ENCODE measurements around the gene SLC35F1. TPM values are rescaled to one million over a fixed set of nuclear protein-coding genes. Genes with fewer than 3 reads are reported as not detected.

The SLC35F1 gene
- polyA plus RNA-seq, 3 donors from 2014 or later = not detected

- Mint-ChIP-seq H3K9me3 (no peaks in the 10 kb centered on the region), H3K27ac (no peak overlapping the region), H3K4me3 (no peak overlapping the region), H3K36me3 (no peaks in the 10 kb centered on the region), H3K4me1 (peaks cover 6 to 8% of the 10 kb centered on the region in 2 donors), H3K27me3 (ENCODE audit: low read depth in 3 of 3) (peaks cover 2 to 18% (median 15%) of the 10 kb centered on the region in 3 donors)
- no peak for DNase-seq
Observed at GRCh38 chr6:117911660-117912059, 4.6 kb downstream of the SLC35F1 start.

DNA sequence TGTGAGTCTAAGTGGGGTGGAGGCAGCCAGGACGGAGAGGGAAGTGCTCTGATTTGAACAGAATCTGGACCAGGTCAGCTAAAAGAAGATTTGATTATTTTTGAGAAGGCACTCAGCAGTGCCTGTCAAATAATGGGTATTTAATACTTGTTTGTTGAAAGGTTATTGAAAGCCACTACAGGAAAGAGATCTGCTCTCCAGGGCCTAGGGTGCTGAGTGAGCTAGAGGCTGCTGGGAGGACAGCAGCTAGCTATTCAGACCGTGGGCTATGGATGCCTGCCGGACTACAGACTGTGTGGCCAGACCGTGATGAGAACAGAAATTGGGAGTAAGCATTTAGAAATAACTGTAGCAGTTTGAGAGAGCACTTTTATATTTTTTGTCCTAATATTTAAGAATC is 8.8 kb downstream of the SLC35F1 start:
- DNase-seq = no peak
- peaks cover 2 to 7% (median 4%) of the 10 kb centered on the region in 3 donors for H3K27me3 Mint-ChIP-seq (ENCODE audit: low read depth in 3 of 3)
- no peaks in the 10 kb centered on the region for H3K4me1 Mint-ChIP-seq
- H3K27ac Mint-ChIP-seq = no peak overlapping the region
- no peak overlapping the region for H3K4me3 Mint-ChIP-seq
- peaks cover 0 to 1% (median 0%) of the 10 kb centered on the region in 6 donors for H3K9me3 Mint-ChIP-seq
- no peaks in the 10 kb centered on the region for H3K36me3 Mint-ChIP-seq

- Mint-ChIP-seq H3K36me3 (no peaks in the 10 kb centered on the region), H3K27ac (no peak overlapping the region), H3K27me3 (ENCODE audit: low read depth in 3 of 3) (peaks cover 4 to 8% (median 7%) of the 10 kb centered on the region in 3 donors)
Observed at GRCh38 chr6:117916483-117916882, 9.4 kb downstream of the SLC35F1 start.

DNA sequence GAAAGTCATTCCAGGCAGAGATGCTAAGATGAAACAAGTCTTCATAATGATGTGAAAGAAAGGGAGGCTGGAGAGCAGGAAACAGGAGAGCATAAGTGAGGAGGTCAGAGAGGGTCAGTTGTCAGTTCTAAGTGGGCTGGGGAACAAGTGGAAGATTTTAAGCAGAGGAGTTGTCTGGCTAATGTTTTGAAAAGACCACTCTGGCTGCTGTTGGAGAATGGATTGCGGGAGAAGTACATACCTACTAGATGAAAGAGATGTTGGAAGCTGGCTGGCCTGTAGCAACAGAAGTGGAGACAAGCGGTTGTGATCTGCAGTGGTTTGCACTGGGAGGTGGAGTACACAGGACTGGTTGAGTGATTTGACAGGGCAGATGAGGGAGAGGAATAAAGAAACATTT is 10.1 kb downstream of the SLC35F1 start:
- no peak overlapping the region for H3K4me3 Mint-ChIP-seq
- H3K27ac Mint-ChIP-seq = no peak overlapping the region
- no peaks in the 10 kb centered on the region for H3K36me3 Mint-ChIP-seq
- peaks cover 0 to 5% (median 0%) of the 10 kb centered on the region in 6 donors for H3K9me3 Mint-ChIP-seq
- H3K4me1 Mint-ChIP-seq = no peaks in the 10 kb centered on the region
- DNase-seq = no peak
- peaks cover 3 to 7% (median 4%) of the 10 kb centered on the region in 3 donors for H3K27me3 Mint-ChIP-seq (ENCODE audit: low read depth in 3 of 3)

More at GRCh38 chr6:117916483-117916882, 9.4 kb downstream of the SLC35F1 start:
- DNase-seq = no peak
- H3K9me3 Mint-ChIP-seq = peaks cover 0 to 5% (median 0%) of the 10 kb centered on the region in 6 donors
- H3K4me1 Mint-ChIP-seq = no peaks in the 10 kb centered on the region
- no peak overlapping the region for H3K4me3 Mint-ChIP-seq

- Mint-ChIP-seq H3K4me1 (no peaks in the 10 kb centered on the region), H3K9me3 (peaks cover 0 to 5% (median 0%) of the 10 kb centered on the region in 6 donors), H3K27ac (no peak overlapping the region), H3K4me3 (no peak overlapping the region), H3K27me3 (ENCODE audit: low read depth in 3 of 3) (peaks cover 2 to 7% (median 2%) of the 10 kb centered on the region in 3 donors), H3K36me3 (no peaks in the 10 kb centered on the region)
- no peak for DNase-seq
Observed at GRCh38 chr6:117918454-117918853, 11.4 kb downstream of the SLC35F1 start.

- H3K27me3 Mint-ChIP-seq (ENCODE audit: low read depth in 3 of 3) = peaks cover 2 to 7% (median 2%) of the 10 kb centered on the region in 3 donors
- no peaks in the 10 kb centered on the region for H3K4me1 Mint-ChIP-seq
- no peak for DNase-seq
- H3K36me3 Mint-ChIP-seq = no peaks in the 10 kb centered on the region
- peaks cover 0 to 5% (median 0%) of the 10 kb centered on the region in 6 donors for H3K9me3 Mint-ChIP-seq
- H3K4me3 Mint-ChIP-seq = no peak overlapping the region
- no peak overlapping the region for H3K27ac Mint-ChIP-seq
Observed at GRCh38 chr6:117919275-117919674, 12.2 kb downstream of the SLC35F1 start.

- no peak overlapping the region for H3K27ac Mint-ChIP-seq
- peaks cover 0 to 5% (median 0%) of the 10 kb centered on the region in 6 donors for H3K9me3 Mint-ChIP-seq
- no peak overlapping the region for H3K4me3 Mint-ChIP-seq
- no peaks in the 10 kb centered on the region for H3K4me1 Mint-ChIP-seq
- DNase-seq = no peak
- no peaks in the 10 kb centered on the region for H3K36me3 Mint-ChIP-seq
- H3K27me3 Mint-ChIP-seq (ENCODE audit: low read depth in 3 of 3) = peaks cover 2 to 7% (median 2%) of the 10 kb centered on the region in 3 donors
Observed at GRCh38 chr6:117919775-117920729, 13.0 kb downstream of the SLC35F1 start.

GRCh38 chr6:117924690-117925089 is 17.6 kb downstream of the SLC35F1 start:
- peaks cover 10 to 31% (median 16%) of the 10 kb centered on the region in 6 donors for H3K9me3 Mint-ChIP-seq
- peaks cover 0 to 4% (median 0%) of the 10 kb centered on the region in 3 donors for H3K36me3 Mint-ChIP-seq
- H3K27me3 Mint-ChIP-seq (ENCODE audit: low read depth in 3 of 3) = peaks cover 2 to 11% (median 4%) of the 10 kb centered on the region in 3 donors
- H3K4me3 Mint-ChIP-seq = no peak overlapping the region
- H3K27ac Mint-ChIP-seq = no peak overlapping the region
- H3K4me1 Mint-ChIP-seq = no peaks in the 10 kb centered on the region
- no peak for DNase-seq

DNA sequence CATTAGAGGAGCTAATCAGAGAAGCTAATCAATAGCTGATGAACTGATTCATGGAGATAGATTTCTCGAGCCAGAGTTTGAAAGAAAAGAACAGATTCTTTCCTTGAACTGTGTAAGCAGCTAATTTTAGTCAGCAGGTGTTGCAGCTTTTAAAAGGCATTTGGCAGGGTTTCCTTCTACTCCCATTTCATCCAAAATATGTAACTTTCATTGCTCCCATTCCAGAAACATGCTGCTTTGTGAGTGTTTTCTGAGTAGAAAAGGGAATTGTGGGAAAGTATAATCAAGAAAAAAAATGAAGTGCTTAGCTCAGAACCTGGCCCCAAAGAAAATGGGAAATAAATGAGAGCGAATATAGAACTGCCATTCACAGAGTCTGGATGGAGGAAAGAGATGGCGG is 20.8 kb downstream of the SLC35F1 start:
- peaks cover 12 to 36% (median 17%) of the 10 kb centered on the region in 6 donors for H3K9me3 Mint-ChIP-seq
- H3K27me3 Mint-ChIP-seq (ENCODE audit: low read depth in 3 of 3) = peaks cover 4 to 6% (median 4%) of the 10 kb centered on the region in 3 donors
- H3K4me3 Mint-ChIP-seq = no peak overlapping the region
- H3K27ac Mint-ChIP-seq = no peak overlapping the region
- H3K4me1 Mint-ChIP-seq = no peaks in the 10 kb centered on the region
- no peak for DNase-seq
- H3K36me3 Mint-ChIP-seq = peaks cover 0 to 4% (median 0%) of the 10 kb centered on the region in 3 donors

GRCh38 chr6:117928833-117929232 is 21.8 kb downstream of the SLC35F1 start:
- H3K27ac Mint-ChIP-seq = no peak overlapping the region
- H3K4me1 Mint-ChIP-seq = no peaks in the 10 kb centered on the region
- H3K36me3 Mint-ChIP-seq = peaks cover 0 to 4% (median 0%) of the 10 kb centered on the region in 3 donors
- no peak overlapping the region for H3K4me3 Mint-ChIP-seq
- peaks cover 12 to 36% (median 18%) of the 10 kb centered on the region in 6 donors for H3K9me3 Mint-ChIP-seq
- peaks cover 4 to 6% (median 4%) of the 10 kb centered on the region in 3 donors for H3K27me3 Mint-ChIP-seq (ENCODE audit: low read depth in 3 of 3)
- DNase-seq = no peak

DNA sequence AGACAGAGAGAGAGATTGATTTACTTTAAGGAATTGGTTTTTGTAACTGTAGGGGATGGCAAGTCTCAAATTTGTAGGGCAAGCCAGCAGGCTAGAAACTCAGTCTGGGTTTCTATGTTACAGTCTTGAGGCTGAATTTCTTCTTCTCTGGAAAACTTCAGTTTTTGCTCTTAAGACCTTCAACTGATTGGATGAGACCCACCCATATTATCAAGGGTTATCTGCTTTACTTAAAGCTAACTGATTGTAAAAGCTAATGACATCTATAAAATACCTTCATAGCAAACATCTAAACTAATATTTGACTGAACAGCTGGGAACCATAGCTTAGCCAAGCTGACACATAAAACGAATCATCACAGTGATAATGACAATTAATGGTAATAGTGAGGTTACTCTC is 22.4 kb downstream of the SLC35F1 start:
- peaks cover 4 to 6% (median 4%) of the 10 kb centered on the region in 3 donors for H3K27me3 Mint-ChIP-seq (ENCODE audit: low read depth in 3 of 3)
- H3K36me3 Mint-ChIP-seq = peaks cover 0 to 4% (median 0%) of the 10 kb centered on the region in 3 donors

DNA sequence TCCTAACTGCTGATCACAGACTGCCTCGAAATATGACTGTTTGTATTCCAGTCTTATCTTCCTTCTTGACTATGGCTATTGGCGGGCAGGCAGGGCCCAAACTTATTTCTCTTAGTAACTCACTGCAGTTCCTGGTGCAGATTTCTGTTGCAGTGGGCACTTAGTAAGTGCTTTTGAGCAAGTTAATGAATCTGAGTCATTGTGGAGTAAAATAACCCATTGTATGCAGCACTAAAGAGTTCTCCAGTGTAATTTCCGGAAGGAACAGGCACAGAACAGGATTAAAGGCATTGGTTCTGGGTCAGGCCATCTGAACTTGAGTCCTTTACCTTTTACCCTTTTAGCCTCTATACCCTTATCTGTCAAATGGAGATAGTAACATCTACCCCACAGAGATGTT is 23.6 kb downstream of the SLC35F1 start:
- Mint-ChIP-seq H3K27ac (no peak overlapping the region), H3K27me3 (ENCODE audit: low read depth in 3 of 3) (peaks cover 4 to 6% (median 4%) of the 10 kb centered on the region in 3 donors), H3K36me3 (peaks cover 0 to 4% (median 0%) of the 10 kb centered on the region in 3 donors), H3K4me1 (no peaks in the 10 kb centered on the region), H3K4me3 (no peak overlapping the region), H3K9me3 (peaks cover 12 to 36% (median 15%) of the 10 kb centered on the region in 6 donors)
- DNase-seq = no peak

More for the DNA sequence above, 22.4 kb downstream of the SLC35F1 start:
- DNase-seq = no peak
- Mint-ChIP-seq H3K4me1 (no peaks in the 10 kb centered on the region), H3K9me3 (peaks cover 12 to 36% (median 18%) of the 10 kb centered on the region in 6 donors), H3K27ac (no peak overlapping the region), H3K4me3 (no peak overlapping the region)

GRCh38 chr6:117932001-117932400 is 24.9 kb downstream of the SLC35F1 start:
- Mint-ChIP-seq H3K4me3 (no peak overlapping the region), H3K27me3 (ENCODE audit: low read depth in 3 of 3) (peaks cover 4% of the 10 kb centered on the region in 3 donors), H3K36me3 (no peaks in the 10 kb centered on the region), H3K9me3 (peaks cover 10 to 35% (median 14%) of the 10 kb centered on the region in 6 donors), H3K27ac (no peak overlapping the region), H3K4me1 (no peaks in the 10 kb centered on the region)
- no peak for DNase-seq

- Mint-ChIP-seq H3K36me3 (no peaks in the 10 kb centered on the region), H3K9me3 (peaks cover 8 to 28% (median 12%) of the 10 kb centered on the region in 6 donors)
Observed at GRCh38 chr6:117932676-117933075, 25.6 kb downstream of the SLC35F1 start.

More at GRCh38 chr6:117932676-117933075, 25.6 kb downstream of the SLC35F1 start:
- H3K27ac Mint-ChIP-seq = no peak overlapping the region
- H3K4me3 Mint-ChIP-seq = no peak overlapping the region
- H3K4me1 Mint-ChIP-seq = no peaks in the 10 kb centered on the region
- no peak for DNase-seq
- peaks cover 4% of the 10 kb centered on the region in 3 donors for H3K27me3 Mint-ChIP-seq (ENCODE audit: low read depth in 3 of 3)

Data from immature natural killer cell (primary cell).